T-helper 1 cell treated with Interleukin-12 subunit alpha and Interleukin-12 subunit beta and Interleukin-4 antibody, amounts not matched to agents 30 μg/mL and 1 μg/mL, for 36 hours (primary cell): Measurements from ENCODE around the gene EDA.

Experiments
- H3K27ac Mint-ChIP-seq: one replicate; pipeline ENCODE4 v1.8.0; 2021; ENCODE audit warnings: mild to moderate bottlenecking, mixed read lengths
- H3K27me3 Mint-ChIP-seq: one replicate; pipeline ENCODE4 v1.8.0; 2021; ENCODE audit warnings: low read depth, mixed read lengths
- H3K36me3 Mint-ChIP-seq: one replicate; pipeline ENCODE4 v1.8.0; 2021; ENCODE audit warnings: low read depth, mixed read lengths
- H3K4me1 Mint-ChIP-seq: one replicate; pipeline ENCODE4 v1.8.0; 2021; ENCODE audit warnings: low read depth, mixed read lengths
- H3K4me3 Mint-ChIP-seq: one replicate; pipeline ENCODE4 v1.8.0; 2021; ENCODE audit warnings: mild to moderate bottlenecking, moderate library complexity, mixed read lengths
- H3K9me3 Mint-ChIP-seq: one replicate; pipeline ENCODE4 v1.8.0; 2021; ENCODE audit warnings: mixed read lengths

The EDA gene

GRCh38 chrX:70066646-70067045 lies 450.7 kb downstream of the EDA start:
- Mint-ChIP-seq H3K27ac (no peak overlapping the region), H3K4me3 (no peak overlapping the region), H3K4me1 (no peaks in the 10 kb centered on the region), H3K27me3 (no peaks in the 10 kb centered on the region), H3K36me3 (no peaks in the 10 kb centered on the region), H3K9me3 (no peaks in the 10 kb centered on the region)

- no peaks in the 10 kb centered on the region for H3K4me1 Mint-ChIP-seq
- H3K9me3 Mint-ChIP-seq, result no peaks in the 10 kb centered on the region
- H3K4me3 Mint-ChIP-seq, result no peak overlapping the region
- H3K27me3 Mint-ChIP-seq, result no peaks in the 10 kb centered on the region
- H3K27ac Mint-ChIP-seq, result no peak overlapping the region
- no peaks in the 10 kb centered on the region for H3K36me3 Mint-ChIP-seq
These were observed 463.4 kb downstream of the EDA start for GRCh38 chrX:70079297-70079696.

GRCh38 chrX:70079870-70080269 lies 464.0 kb downstream of the EDA start:
- no peaks in the 10 kb centered on the region for H3K9me3 Mint-ChIP-seq
- H3K4me1 Mint-ChIP-seq, result no peaks in the 10 kb centered on the region
- no peak overlapping the region for H3K4me3 Mint-ChIP-seq
- no peaks in the 10 kb centered on the region for H3K27me3 Mint-ChIP-seq
- no peaks in the 10 kb centered on the region for H3K36me3 Mint-ChIP-seq
- H3K27ac Mint-ChIP-seq, result no peak overlapping the region

GRCh38 chrX:70082723-70083122 lies 466.8 kb downstream of the EDA start:
- Mint-ChIP-seq H3K4me1 (no peaks in the 10 kb centered on the region), H3K27me3 (no peaks in the 10 kb centered on the region), H3K4me3 (no peak overlapping the region), H3K27ac (no peak overlapping the region), H3K36me3 (no peaks in the 10 kb centered on the region), H3K9me3 (no peaks in the 10 kb centered on the region)

- H3K27ac Mint-ChIP-seq, result no peak overlapping the region
- peaks cover 3% of the 10 kb centered on the region for H3K27me3 Mint-ChIP-seq
- H3K36me3 Mint-ChIP-seq, result no peaks in the 10 kb centered on the region
- H3K4me1 Mint-ChIP-seq, result no peaks in the 10 kb centered on the region
- no peak overlapping the region for H3K4me3 Mint-ChIP-seq
- H3K9me3 Mint-ChIP-seq, result no peaks in the 10 kb centered on the region
These were observed 468.8 kb downstream of the EDA start for GRCh38 chrX:70084592-70085240.

GRCh38 chrX:70087857-70088630 lies 472.1 kb downstream of the EDA start:
- Mint-ChIP-seq H3K27me3 (peaks cover 4% of the 10 kb centered on the region), H3K9me3 (no peaks in the 10 kb centered on the region)

GRCh38 chrX:70088751-70089150 lies 472.8 kb downstream of the EDA start:
- H3K4me3 Mint-ChIP-seq, result no peak overlapping the region

More at GRCh38 chrX:70087857-70088630, 472.1 kb downstream of the EDA start:
- Mint-ChIP-seq H3K4me1 (no peaks in the 10 kb centered on the region), H3K4me3 (no peak overlapping the region), H3K27ac (no peak overlapping the region), H3K36me3 (no peaks in the 10 kb centered on the region)

More at GRCh38 chrX:70088751-70089150, 472.8 kb downstream of the EDA start:
- H3K4me1 Mint-ChIP-seq, result no peaks in the 10 kb centered on the region
- H3K27me3 Mint-ChIP-seq, result peaks cover 4% of the 10 kb centered on the region
- H3K27ac Mint-ChIP-seq, result no peak overlapping the region
- no peaks in the 10 kb centered on the region for H3K36me3 Mint-ChIP-seq
- H3K9me3 Mint-ChIP-seq, result no peaks in the 10 kb centered on the region
